GM19468 (cell line): ENCODE data around the gene FGR.
"Not testable (repeated sequence)": the region's sequence is repeated elsewhere in the genome, so short reads cannot be mapped to it uniquely, and the experiment has no call there.

Source experiments
- ATAC-seq: cut with Tn5 transposase; IDR thresholded peaks from one replicate; pipeline ENCODE4 v1.9.1; 2021; ENCODE audit warnings: mild to moderate bottlenecking, moderate library complexity, moderate number of reproducible peaks; ENCODE audit not compliant: unreplicated experiment; ENCODE audit errors: extremely low read depth

FGR gene

GRCh38 chr1:27619782-27620438, 15.1 kb downstream of the FGR start:
- ATAC-seq = not testable (repeated sequence)

DNA sequence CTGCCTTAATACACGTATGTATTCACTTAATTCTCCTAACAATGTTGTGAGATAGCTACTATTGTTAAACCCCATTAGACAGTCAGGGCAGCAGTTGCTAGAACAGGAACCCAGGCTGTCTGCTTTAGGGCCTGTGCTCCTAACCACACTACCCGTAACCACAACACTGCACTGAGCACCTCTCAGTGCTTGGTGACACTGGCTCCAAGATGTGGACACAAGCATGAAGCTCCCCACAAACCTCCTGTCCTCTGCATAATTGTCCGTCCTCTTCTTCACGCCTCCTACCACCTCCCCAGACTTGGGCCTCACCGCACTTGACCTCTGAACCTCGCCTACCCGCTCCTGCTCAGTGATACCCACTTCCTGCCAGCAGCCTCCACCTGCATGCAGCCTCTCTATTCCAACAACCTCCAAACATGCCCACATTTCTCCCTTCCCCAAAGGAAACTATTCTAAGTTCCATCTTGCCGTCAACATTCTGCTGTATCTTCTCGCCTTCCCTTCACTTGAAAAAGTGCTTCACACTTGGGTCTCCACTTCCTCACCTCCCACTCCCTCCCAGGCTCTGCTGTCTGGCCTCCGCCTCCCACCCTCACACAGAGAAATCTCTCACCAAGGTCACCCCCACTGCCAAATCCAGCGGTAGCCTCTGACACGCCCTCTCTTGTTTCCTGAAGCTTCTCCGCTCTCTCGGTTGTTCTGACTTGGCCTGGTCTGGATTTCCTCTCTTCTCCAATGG, 16.5 kb downstream of the FGR start:
- no peak for ATAC-seq

DNA sequence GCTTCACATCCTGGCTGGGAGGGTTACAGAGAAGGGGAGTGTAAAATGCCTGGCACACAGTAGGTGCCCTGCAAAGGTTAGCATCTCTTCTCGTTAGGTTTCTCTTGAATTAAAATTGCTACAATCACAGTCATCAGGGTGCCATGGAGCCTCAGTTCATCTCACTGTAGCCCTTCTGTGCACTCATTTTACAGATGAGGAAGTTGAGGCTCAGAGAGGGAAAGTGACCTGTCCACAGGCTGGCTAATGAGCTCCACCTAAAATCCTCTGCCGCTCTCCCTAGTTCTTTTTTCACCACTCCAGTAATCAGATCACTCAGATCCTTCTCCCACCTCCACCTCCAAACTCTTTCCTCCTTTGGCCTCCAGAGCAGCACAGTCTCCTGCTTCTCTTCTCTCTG, 17.6 kb downstream of the FGR start:
- no peak for ATAC-seq

DNA sequence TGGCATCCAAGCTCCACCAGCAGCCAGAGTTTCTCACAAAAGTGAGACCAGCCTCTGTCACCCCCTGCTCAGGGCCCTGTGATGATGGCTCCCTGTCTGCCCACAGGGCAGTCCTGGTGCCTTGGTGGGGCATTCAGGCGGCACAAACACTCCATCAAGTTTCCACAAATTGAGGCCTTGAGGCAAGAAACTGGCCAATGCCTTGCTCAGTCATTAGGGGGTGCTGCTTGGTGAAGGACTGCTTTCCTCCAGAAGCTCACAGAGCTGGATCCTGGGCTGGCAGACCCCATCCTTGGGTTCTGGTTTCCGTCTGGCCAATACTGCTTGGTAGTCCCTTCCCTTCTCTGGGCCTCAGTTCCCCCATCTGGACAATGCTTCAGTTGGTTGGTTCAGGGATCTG, 18.5 kb downstream of the FGR start:
- no peak for ATAC-seq

GRCh38 chr1:27615346-27616192, 19.4 kb downstream of the FGR start:
- ATAC-seq = no peak

GRCh38 chr1:27614625-27615344, 20.2 kb downstream of the FGR start:
- no peak for ATAC-seq

- ATAC-seq = no peak
These were observed 20.9 kb downstream of the FGR start for GRCh38 chr1:27614043-27614624.

DNA sequence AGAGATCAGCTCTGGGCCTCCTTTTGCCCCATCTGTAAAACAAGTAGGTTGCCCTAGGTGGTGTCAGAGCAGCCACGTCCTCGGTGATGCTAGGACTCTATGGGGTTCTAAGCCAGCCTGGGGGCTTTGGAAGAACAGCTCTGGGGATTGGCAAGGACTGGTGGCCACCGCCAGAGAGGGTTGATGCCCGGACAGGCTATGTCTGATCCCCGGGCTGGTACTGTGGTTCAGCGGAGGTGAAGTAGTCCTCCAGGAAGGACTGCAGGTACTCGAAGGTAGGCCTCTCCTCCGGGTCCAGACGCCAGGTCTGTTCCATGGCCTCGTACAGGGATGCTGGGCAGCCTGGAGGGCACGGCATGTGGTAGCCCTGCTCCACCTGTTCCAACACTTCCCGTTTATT, 22.3 kb downstream of the FGR start:
- ATAC-seq = no peak

DNA sequence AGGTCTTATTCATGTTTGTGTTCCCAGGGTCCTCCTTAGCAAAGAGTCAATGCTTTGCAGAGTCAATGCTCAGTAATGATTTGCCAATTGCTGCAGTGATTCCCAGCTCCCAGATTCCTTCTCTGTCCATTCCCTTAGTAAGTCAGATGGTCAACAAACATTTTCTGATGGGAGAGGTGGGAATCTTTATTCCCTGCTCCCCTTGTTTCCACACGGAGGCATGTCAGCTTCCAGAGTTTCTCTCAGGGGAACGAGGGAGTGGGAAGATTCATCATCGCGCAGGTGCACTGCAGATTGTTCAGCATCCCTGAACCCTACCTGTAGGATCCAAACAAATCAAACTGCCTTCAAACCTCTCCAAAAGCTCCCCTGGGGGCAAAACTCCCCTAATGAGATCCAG, 23.5 kb downstream of the FGR start:
- no peak for ATAC-seq

DNA sequence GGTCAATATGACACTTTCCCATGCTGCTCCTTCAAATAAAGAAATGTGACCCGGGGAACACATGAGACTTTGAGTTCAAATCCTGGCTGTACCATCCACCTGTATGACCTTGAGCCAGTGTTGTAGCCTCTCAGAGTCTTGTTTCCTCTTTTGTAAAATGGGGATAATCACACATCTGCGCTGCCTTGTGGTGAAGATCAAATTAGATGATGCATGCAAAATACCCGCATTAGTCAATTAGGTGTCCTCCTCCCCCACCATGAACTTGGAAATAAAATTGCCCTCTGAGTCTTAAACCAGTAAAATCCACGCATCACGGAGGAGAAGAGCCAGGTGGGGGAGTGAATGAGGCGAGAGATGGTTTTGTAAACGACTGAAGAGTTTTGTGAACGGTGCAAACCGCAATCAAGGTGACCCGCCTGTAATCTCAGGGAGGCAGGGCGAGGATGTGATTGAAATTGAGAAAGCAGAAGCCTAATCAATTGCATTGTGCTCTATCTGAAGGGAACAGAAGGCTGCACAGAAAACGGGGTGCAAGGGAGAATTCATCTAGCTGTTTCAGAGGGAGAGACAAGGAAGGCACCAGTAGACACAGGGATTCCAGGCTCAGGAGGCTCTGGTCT, 25.3 kb downstream of the FGR start:
- ATAC-seq = no peak

DNA sequence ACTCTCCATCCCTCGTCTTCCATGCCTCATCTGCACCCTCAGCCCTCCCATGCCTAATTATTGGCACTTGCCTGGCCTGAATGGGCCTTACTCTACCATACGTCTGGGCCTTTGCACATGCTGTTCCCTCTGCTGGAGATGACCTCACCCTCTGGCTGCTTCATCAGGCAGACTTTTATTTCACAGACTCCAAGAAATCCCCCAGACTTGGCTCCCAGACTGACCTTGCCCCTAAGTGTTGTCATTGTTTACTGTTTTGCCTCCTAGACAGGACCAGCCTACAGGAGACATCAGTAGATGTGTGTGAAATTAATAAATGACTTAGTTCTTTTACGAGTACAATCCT, 25.8 kb downstream of the FGR start:
- ATAC-seq = no peak

GRCh38 chr1:27607239-27607804, 27.7 kb downstream of the FGR start:
- ATAC-seq = no peak

DNA sequence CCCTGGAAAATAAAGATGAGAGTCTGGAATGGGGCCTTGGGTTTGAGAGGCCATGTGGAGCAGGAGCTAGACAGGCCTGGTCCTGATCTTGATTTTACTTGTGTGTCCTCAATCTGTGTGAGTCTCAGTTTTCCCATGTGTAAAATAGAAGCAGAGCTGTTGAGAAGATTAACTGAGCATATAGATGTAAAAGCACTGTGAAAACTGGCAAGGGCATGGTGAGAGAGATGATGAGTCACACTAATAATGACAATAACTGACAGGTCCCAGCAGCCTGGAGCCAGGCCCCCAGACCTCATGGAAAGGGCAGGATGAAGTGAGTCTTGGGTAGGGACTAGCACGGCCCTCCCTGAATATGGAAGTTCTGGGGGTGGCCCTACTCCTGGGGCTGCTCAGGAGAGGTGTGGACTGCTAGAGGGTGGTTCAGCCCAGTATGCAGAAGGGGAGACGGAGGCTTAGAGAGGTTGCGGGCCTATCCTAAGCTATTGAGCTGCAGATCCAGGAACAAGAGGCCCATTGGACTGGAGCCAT, 28.2 kb downstream of the FGR start:
- no peak for ATAC-seq

DNA sequence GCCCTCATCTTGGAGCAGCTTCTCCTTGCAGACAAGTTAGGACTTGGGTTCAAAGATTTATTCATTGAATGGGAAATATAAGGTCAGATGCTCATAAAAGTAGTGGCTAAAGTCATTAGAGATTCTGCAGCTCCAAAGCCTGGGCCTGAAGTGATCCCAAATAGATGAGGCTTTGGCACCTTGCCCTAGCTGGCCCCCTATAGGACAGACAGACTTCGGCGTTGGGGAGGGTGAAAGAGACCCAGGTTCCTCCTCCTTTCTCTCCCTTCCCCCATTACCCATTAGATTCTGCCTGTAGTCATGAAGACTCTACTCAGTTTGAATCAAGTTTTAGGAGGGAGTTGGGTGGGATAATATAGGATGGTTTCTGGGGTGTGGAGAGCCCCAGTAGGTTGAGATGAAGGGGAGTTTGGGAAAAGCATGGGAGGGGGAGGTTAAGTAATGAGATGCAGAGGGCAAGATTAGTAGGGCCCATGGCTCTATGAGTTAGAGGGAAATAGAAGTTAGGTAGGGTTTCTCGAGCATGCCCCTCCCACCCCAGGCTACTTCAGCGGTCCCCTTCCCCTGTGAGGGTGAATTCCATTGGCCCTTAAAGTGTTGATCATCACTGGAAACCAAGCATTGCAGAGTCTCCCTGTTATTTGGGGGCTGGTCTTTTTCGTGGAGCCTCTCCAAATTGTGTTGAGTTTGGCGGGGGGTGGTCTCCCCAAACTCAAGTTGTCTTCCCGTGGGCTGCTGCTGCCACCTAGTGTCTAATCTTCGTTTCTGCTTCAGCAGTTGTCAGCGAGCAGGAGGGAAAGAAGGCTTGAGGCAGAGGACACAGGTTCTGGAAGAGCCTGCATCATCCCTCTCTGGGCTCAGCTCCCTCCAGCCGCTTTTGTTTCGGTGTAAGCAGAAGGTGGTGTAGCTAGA, 28.9 kb downstream of the FGR start:
- no peak for ATAC-seq

DNA sequence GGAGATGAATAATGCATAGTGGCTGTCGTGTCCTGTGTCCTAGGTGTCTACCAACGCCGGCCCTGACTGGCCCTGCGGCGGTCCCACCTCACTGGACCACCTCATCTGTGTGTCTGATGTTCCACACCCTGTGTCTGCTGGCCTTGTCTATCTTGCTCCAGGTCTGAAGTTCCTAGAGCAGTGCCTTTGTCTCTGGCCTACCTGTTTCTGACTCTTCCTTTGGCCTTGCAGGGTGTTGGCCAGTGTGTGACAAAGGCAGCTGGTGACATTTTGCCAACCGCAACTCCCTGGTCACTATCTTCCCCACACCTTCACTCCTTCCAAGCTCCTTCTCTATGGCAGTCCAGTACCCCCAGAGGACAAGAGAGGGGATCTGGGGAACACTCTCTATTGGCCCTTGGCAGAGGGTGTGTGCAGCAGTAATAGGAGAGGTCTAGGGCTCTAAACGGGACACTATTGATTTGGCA, 29.7 kb downstream of the FGR start:
- ATAC-seq = no peak

DNA sequence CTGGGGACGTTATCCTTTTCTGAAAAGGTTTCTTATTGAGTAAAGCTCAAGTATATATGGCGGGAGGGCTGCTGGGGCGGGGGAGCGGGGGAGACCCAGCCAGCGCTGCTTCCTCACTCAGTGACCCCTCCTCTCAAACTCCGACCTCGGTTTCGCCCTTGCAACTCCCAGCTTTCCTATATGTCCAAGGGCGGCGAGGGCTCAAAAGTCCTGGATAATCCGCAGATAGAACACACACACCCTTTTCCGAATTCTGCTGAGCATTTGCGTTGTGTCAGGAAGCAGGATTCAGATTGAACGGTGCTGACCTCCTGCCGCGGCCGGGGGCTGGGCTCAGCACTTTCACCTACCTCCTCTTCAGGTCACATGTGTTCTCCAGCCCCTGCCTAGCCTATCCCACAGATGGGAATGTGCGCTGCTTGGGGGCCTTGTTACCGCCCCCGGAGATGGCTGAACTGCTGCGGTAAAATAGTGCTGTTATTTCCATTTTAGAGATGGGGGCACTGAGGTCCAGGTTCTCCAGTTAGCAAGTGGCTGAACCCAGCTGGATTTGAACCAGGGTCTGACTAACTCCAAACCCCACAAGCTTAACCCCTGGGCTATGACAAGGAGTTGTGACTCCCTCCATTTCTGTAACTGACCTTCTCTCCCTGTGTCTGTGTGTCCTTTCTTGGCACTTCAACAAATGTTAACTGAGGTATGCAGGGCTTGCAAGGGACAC, 30.2 kb downstream of the FGR start:
- no peak for ATAC-seq
